Measurements from ENCODE around the gene VCPKMT. TPM values are rescaled to one million over a fixed set of nuclear protein-coding genes. Genes with fewer than 3 reads are reported as not detected.

VCPKMT gene
- total and polyA plus RNA-seq, 9 of the 15 experiments (the other 6 are each of a cell fraction or from before 2014, with no cell fraction given): 2.7 to 7.8 (median 6.3) TPM

DNA sequence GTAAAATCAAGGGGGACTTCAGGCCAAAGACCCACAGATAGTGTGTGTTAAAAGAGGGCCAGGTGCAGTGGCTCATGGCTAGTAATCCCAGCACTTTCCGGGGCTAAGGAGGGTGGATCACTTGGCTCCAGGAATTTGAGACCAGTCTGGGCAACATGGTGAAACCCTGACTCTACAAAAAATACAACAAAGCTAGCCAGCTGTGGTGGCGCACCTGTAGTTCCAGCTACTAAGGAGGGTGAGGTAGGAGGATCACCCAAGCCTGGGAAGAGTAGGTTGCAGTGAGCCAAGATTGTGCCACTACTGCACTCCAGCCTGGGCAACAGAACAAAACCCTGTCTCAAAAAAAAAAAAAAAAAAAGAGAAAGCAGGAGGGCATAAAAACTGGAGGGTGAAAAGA is 8.5 kb downstream of the VCPKMT start:
- no peaks in the 10 kb centered on the region; the same call in 2 of the 3 replicates for H3K79me2 ChIP-seq (ENCODE audit: control insufficient read depth, insufficient read depth, low read length)
- H3K4me2 ChIP-seq (ENCODE audit: insufficient read depth, low read length): no peak overlapping the region
- H3K36me3 ChIP-seq (ENCODE audit: control insufficient read depth, insufficient read depth, low read length): peaks cover 46% of the 10 kb centered on the region; the same call in 2 of the 3 replicates
- no peak overlapping the region for H3K9ac ChIP-seq (ENCODE audit: insufficient read depth in 1 of 2, low read depth in 2 of 2, low read length in 2 of 2)
- intact Hi-C loops (cut with micrococcal nuclease): no loop called here
- no peak for FAIRE-seq
- H3K27me3 ChIP-seq (ENCODE audit: control insufficient read depth in 2 of 2, insufficient read depth in 2 of 2, low read length in 2 of 2): no peaks in the 10 kb centered on the region
- H4K20me1 ChIP-seq (replicated peaks; ENCODE audit: control insufficient read depth, insufficient read depth, low read length): no peaks in the 10 kb centered on the region
- in situ Hi-C loops (cut with MboI): loop anchor here (25.0 kb wide), 1 partner anchor 471 kb away; the partner anchor contains the start of gene DNAAF2
- H2AFZ ChIP-seq (ENCODE audit: low read depth, low read length): no peak overlapping the region
- no TSS peak for BruUV-seq (replicated peaks)
- H3K27ac ChIP-seq (ENCODE audit: extremely low read depth, low read depth, low read length): no peak overlapping the region
- H3K9me3 ChIP-seq (replicated peaks; ENCODE audit: control insufficient read depth, insufficient read depth, low read depth, low read length): no peaks in the 10 kb centered on the region
- no peak overlapping the region for H3K4me3 ChIP-seq
- POLR2A ChIA-PET: no interaction called here
- CTCF ChIA-PET (ENCODE audit: low intra/inter-chr PET ratio): no interaction called here
- no peaks in the 10 kb centered on the region for H3K9me1 ChIP-seq (ENCODE audit: control insufficient read depth, insufficient read depth, low read length)
- WGBS (ENCODE audit: insufficient coverage, low coverage, missing lambda C conversion rate): 100% methylated on average over 1 of the region's 2 CpGs
- no peak for DNase-seq (ENCODE audit: extremely low read depth in 1 of 4, low spot score in 3 of 4)
- peak; percentile 15; the same call in 1 of the 3 replicates for ATAC-seq
- no peaks in the 10 kb centered on the region for H3K4me1 ChIP-seq (replicated peaks in 1 of 2; ENCODE audit: control insufficient read depth in 2 of 2, insufficient read depth in 2 of 2, low read length in 2 of 2)
- no peak for TF ChIP-seq LEF1 (IDR thresholded peaks at IDR 0.05)
- TF ChIP-seq, protein P1, sequence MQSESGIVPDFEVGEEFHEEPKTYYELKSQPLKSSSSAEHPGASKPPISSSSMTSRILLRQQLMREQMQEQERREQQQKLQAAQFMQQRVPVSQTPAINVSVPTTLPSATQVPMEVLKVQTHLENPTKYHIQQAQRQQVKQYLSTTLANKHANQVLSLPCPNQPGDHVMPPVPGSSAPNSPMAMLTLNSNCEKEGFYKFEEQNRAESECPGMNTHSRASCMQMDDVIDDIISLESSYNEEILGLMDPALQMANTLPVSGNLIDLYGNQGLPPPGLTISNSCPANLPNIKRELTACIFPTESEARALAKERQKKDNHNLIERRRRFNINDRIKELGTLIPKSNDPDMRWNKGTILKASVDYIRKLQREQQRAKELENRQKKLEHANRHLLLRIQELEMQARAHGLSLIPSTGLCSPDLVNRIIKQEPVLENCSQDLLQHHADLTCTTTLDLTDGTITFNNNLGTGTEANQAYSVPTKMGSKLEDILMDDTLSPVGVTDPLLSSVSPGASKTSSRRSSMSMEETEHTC (IDR thresholded peaks at IDR 0.05): no peak
- TF ChIP-seq, protein P2, sequence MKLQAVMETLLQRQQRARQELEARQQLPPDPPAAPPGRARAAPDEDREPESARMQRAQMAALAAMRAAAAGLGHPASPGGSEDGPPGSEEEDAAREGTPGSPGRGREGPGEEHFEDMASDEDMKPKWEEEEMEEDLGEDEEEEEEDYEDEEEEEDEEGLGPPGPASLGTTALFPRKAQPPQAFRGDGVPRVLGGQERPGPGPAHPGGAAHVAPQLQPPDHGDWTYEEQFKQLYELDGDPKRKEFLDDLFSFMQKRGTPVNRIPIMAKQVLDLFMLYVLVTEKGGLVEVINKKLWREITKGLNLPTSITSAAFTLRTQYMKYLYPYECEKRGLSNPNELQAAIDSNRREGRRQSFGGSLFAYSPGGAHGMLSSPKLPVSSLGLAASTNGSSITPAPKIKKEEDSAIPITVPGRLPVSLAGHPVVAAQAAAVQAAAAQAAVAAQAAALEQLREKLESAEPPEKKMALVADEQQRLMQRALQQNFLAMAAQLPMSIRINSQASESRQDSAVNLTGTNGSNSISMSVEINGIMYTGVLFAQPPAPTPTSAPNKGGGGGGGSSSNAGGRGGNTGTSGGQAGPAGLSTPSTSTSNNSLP (IDR thresholded peaks at IDR 0.05; ENCODE audit: borderline replicate concordance, low read depth, low read length): no peak
- TF ChIP-seq, protein P3, sequence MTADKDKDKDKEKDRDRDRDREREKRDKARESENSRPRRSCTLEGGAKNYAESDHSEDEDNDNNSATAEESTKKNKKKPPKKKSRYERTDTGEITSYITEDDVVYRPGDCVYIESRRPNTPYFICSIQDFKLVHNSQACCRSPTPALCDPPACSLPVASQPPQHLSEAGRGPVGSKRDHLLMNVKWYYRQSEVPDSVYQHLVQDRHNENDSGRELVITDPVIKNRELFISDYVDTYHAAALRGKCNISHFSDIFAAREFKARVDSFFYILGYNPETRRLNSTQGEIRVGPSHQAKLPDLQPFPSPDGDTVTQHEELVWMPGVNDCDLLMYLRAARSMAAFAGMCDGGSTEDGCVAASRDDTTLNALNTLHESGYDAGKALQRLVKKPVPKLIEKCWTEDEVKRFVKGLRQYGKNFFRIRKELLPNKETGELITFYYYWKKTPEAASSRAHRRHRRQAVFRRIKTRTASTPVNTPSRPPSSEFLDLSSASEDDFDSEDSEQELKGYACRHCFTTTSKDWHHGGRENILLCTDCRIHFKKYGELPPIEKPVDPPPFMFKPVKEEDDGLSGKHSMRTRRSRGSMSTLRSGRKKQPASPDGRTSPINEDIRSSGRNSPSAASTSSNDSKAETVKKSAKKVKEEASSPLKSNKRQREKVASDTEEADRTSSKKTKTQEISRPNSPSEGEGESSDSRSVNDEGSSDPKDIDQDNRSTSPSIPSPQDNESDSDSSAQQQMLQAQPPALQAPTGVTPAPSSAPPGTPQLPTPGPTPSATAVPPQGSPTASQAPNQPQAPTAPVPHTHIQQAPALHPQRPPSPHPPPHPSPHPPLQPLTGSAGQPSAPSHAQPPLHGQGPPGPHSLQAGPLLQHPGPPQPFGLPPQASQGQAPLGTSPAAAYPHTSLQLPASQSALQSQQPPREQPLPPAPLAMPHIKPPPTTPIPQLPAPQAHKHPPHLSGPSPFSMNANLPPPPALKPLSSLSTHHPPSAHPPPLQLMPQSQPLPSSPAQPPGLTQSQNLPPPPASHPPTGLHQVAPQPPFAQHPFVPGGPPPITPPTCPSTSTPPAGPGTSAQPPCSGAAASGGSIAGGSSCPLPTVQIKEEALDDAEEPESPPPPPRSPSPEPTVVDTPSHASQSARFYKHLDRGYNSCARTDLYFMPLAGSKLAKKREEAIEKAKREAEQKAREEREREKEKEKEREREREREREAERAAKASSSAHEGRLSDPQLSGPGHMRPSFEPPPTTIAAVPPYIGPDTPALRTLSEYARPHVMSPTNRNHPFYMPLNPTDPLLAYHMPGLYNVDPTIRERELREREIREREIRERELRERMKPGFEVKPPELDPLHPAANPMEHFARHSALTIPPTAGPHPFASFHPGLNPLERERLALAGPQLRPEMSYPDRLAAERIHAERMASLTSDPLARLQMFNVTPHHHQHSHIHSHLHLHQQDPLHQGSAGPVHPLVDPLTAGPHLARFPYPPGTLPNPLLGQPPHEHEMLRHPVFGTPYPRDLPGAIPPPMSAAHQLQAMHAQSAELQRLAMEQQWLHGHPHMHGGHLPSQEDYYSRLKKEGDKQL (CRISPR knock-in tag; IDR thresholded peaks at IDR 0.05; ENCODE audit: borderline replicate concordance): no peak
- TF ChIP-seq U2AF2 (optimal IDR thresholded peaks at IDR 0.05; ENCODE audit: low read depth, low read length): no peak

Data from K562 (cell line).